HG03025 (cell line): ENCODE measurements around the gene LTA4H.

ENCODE experiments used
- ATAC-seq: cut with Tn5 transposase; IDR thresholded peaks from one replicate; pipeline ENCODE4 v1.9.1; 2021; ENCODE audit warnings: mild to moderate bottlenecking, moderate library complexity; ENCODE audit not compliant: unreplicated experiment, low FRiP score

Gene LTA4H

DNA sequence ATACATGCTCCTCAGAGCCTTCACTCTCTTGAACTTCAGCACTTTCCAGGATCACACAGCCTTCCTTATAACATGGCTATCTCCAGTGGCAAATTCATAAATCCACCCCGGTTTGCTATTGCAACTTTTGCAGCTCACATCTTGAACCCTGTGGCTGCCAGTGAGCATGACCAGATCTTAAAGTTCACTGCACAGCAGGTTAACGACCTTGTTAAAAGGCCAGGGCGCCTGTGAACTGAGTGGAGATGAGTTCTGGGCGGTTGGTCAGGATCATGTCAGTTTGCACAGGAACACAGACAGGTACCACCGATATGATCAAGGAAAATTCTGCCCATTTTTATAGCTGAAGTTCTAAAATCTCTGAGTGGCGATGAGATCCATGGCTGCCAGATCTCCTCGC is 24.7 kb upstream of the LTA4H start:
- ATAC-seq, result no peak

DNA sequence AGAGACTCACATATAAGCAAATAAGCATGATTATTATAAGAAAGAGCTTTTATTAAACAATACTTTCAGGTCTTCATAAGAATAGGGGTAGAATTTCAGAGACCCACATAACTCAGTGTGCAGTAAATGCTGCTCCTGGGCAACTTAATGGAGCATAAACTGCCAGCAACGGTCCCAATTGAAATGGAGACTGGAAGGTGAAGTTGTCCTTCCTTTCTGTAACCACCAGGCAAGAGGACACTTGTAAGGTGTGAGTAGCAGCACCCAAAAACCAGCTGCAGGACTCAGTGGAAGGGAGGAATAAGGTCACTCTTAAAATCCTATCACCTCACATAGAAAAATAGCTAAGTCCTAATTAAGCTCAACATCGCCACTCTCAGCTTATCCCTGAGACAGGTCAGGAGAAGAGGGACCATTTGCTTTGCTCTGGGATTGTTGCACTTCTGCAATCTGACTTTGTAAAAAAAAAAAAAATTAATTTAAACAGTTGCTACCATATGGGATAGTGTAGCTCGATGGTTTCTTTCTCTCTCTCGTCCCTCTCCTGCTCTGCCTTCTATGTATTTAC is 22.7 kb upstream of the LTA4H start:
- no peak for ATAC-seq

DNA sequence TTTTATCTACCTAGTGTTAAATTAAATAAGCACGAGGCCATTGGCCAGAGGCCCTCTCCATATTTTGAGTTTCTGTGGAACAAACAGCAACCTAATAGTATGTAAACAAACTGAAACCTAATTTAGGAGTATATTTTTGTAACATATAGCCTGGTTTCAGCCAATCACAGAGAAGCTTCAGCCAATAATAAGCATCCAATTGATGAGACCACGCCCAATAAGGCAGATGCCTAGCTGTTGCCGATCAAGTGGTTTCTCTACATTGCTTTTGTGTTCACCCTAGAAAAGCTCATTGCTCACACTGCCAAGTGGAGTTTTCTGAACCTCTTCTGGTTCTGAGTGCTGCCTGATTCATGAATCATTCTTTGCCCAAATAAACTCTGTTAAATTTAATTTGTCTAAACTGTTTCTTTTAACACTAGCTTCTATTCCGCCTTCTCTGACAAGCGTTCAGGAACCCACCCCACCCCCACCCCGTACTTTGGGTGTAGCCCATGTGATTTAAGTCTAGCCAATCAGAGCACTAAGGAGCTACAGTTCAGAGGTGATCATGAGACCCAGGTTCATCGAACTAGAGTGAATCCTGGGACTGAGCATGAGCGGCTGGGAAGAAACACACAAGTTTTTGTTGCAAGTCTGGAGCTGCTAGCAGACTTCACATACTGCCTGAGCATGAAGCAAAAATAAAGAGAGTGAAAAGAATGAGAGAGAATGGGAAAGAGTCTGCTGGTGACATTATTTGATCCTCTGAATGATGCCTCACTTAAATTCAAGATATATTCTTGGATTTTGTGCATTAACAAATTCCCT is 21.5 kb upstream of the LTA4H start:
- ATAC-seq, result no peak

DNA sequence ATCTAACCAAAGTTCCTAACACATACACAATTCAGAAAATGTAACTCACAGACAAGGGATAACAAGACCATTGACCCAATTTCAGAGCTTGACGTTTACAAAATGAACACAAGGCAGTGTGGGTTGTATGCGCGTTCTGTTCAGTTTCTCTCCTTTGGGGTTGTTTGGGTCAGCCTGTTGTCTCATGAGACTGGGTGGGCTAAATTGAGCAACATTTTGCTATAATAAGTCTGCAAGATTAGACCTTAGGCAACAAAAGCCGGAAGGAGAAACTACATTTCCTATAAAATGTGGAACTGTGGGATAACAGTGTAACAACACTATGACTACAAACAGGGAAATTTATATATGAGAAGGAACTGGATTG is 18.8 kb upstream of the LTA4H start:
- no peak for ATAC-seq

DNA sequence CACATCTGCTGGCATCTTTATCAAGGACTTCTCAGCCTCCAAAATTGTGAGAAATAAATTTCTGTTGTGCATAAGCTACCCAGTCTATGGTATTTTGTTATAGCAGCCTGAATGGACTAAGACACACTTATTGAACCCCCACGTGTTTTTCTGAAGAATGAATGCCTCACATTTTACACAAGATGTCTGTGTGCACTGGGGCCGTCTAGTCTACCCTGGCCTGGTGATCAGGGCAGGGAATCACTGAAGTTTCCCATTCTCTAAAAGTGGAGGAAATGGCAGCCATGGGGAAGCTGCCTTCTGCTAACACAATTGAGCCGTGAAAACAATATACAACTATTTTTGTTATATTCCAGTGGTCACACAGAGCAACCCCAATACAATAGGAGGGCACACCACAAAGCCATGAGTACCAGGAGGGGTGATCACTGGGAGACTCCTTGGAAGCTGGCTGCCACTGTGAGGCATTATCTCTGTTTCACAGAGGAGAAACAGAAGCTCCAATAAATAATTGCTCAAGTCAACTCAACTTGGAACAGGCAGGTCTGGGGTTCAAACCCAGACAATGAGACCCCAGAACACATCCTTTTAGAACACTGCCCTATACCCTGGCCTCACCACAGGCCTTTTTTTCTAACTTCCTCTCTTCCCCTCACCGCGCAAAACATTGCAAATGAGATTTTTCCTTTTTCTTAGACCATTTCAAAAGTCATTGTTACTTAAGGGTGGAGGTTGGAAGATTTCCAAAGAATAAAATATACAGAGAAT is 18.3 kb upstream of the LTA4H start:
- no peak for ATAC-seq

DNA sequence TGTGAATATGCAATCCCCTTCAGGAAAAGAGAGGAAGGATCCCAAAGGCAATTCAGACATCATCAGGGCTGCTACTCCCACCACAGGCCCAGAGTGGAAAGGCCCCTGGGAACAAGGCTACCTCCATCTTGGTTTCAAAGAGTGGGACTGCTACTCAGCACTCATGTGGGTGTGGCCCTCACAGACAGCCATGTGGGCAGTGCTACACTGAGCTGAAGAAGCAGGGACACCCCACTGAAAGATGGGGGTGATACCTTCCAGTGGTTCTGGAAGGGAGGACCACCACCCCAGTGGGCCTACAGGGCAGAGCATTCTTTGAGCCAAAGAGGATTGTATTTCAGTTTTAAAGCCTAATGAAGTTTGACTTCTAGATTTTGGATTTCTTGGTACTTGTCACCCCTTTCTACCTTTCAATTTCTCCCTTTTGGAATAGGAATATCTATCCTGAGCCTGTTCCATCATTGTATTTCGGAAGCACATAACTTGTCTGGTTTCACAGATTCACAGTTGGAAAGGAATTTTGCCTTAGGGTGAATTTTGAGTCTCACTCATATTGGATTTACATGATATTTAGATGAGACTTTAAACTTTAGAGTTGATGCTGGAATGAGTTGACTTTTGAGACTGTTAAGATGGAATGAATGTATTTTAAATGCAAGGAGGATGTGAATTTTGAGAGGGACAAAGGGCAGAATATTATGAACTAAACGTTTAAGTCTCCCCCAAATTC is 16.5 kb upstream of the LTA4H start:
- ATAC-seq, result no peak

DNA sequence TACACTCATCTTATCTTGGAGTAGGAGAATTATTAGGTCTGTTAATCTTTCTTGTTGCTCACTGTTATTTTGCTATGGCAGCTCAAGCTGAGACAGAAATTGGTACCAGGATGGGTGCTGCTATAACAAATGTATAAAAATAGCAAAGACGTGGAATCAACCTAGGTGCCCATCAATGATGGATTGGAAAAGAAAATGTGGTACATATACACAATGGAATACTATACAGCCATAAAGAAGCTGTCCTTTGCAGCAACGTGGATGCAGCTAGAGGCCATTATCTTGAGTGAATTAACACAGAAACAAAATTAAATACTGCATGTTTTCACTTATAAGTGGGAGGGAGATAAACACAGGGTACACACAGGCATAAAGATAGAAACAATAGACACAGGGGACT is 14.8 kb upstream of the LTA4H start:
- no peak for ATAC-seq

DNA sequence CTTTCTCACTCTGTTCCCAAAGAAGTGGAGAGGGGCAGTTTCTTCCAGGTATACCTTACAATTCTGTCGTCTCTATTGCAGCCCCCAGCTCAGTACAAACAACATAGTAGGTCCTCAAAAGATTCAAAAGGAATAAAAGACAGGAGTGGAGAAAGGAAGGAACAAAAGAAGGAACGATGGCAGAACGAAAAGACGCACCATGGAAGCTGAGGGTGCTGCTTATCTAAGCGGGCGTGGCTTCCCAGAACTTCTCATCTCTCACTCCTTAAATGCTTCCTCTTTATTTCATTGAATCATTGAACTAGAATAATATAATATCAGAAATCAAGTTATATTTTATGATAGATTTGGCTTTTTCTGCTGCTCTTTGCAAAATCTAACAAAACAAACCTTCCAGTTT is 13.7 kb upstream of the LTA4H start:
- ATAC-seq, result no peak

DNA sequence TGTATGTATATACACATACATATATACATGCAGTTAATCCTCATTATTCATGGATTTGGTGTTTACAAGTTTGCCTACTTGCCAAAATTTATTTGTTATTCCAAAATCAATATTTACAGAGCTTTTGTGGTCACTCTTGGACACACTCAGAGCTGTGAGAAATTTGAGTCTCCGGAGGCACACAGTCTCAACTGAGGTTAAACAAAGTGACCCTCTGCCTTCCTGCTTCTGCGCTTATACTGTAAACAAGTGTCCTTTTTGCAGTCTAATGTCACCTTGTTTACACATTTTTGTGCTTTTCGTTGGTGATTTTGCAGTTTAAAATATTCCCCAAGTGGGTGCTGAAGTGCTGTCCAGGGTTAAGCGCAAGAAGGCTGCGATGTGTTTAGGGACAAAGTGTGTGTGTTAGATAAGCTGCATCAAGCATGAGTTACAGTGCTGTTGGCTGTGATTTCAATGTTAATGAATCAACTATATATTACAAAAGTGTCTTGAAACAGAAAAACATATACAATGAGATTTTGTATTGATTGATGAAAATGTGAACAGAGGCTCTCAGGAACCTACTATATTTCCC is 13.1 kb upstream of the LTA4H start:
- no peak for ATAC-seq

DNA sequence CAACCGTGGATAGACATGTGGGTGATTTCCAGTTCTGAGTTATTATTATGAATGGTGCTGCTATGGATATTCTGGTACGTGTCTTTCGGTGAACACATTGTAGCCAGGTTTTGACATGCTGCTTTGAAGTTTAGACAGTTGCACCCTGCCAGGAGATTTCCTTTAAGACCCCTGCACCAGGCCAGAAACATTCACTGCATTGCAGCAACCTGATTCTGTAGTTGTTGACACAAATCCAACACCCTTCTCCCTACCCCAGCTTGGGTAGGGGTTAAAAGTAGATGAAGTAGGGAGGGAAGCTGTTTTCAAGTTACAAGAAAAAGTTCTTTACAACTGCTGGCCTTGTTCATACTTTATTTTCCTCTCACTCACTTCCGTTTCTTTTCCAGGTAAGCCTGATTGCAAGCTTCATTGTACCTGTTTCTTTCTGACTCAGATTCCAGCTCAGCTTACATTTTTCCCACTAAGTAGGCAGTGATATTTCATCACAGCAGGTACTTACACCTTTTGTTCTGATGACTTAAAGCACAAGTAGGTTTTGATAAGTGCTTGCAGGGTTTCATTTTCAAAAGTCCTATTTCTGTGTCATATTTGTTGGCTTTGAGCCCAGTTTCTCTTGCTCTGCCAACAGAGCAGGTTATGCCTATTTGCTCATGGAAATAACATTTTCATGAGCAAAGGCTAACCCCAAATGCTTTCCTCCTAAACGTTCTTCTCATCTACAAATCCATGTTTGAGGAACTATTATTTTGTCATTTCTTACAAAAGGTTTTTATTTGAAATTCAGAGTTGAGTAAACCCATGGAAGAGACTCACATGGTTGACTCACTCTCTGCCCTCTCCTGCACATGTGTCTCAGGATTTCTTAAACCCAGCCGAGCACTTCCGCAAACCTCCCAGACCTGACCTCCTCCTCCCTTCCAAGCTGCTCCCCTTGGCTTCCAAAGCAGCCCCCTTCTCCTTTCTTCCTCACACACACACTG is 12.1 kb upstream of the LTA4H start:
- no peak for ATAC-seq

DNA sequence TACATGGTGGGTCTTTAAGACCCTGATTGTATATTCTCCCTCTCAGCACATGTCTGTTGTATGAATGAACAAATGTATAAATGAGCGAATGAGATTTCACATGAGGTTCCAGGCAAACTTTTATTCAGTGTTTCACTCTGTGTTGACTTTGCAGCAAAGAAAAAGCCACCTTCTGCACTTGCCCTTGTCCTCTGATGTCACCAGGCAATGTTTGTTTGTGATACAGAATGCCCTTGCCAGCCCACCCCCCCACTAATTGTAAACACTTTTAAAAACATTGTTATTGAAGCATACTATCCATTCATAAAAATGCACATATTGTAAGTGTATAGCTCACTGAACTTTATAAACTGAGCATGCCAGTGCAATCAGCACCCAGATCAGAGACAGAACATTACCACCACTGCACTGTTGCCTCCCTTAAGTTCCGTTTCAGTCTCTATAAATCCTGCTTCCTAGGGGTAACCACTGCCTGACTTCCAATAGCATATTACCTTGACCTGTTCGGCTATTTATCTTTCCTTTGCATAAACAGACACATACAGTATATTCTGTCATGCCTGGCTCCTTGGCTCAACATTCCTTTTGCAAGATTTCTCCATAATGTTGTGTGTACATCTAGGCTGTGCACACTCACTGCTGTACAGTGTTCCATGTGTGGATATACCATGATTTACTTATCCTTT is 11.3 kb upstream of the LTA4H start:
- ATAC-seq, result no peak

DNA sequence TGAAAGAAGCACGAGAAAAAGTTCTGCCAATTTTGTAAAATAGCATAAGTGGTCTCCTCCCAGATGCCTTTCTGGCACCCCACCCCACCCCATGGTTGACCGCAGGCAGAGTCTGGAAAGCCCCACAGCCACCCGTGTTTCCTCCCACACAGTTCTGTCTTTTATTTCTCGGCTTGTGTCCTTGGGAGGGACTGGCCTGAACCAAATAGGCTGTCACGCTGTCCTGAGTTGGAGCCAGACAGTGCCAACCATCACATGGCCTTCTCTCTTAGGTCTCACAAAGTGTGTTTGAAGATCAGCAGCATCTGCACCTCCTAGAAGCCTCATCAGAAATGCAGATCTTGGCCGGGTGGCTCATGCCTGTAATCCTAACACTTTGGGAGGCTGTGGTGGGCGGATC is 10.2 kb upstream of the LTA4H start:
- ATAC-seq, result no peak

DNA sequence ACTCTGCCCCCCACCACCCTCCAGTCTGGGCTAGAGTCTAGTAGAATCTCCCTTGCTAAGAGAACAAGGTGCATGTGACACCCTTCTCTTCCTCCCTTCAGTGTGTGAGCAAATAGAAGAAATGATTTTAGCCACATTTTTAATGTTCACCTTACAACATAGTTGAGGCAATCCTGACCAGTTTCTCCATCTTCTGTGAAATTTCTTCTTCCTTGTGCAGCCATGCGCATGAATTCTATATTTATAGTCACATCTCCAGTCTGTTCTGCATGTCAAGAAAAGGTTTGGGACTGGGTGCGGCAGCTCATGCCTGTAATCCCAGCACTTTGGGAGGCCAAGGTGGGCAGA is 9.5 kb upstream of the LTA4H start:
- no peak for ATAC-seq

DNA sequence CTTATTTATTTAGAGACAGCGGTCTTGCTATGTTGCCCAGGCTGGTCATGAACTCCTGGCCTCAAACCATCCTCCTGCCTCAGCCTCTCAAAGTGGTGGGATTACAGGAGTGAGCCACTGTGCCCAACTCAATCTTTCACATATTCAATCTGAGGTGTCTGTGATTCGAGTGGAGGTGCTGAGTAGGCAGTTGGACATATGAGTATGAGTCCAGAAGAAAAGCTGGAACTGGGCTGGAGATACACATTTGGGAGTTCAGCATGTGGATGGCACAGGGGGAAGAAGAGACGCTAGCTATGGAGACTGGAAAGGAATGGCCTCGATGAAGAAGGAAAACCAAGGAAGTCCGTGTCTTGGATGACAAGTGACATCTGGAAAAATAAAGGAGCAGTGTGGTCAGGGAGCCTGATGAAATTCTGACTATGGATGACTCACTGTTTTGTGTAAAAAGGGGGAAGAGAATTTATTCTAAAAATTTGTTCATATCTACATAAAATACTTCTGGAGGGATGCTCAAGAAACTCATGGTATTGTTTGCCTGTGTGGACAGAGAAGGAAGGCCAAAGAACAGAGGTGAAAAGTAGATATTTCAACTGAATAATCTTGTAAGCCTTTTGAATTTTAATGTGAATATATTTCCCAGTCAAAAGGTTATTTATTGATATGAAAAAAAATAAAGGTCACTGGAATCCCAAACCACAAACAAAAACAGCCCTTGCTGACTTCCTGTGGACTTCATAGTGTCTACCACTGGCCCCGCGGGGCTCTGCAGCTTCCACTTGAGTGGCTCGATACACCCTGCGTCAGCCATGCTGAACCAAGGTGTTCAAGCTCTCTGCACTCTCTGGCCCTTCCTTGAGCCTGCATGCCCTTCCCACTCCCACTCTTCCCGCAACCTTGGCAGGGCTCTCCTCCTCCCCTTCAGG is 8.9 kb upstream of the LTA4H start:
- ATAC-seq, result no peak

DNA sequence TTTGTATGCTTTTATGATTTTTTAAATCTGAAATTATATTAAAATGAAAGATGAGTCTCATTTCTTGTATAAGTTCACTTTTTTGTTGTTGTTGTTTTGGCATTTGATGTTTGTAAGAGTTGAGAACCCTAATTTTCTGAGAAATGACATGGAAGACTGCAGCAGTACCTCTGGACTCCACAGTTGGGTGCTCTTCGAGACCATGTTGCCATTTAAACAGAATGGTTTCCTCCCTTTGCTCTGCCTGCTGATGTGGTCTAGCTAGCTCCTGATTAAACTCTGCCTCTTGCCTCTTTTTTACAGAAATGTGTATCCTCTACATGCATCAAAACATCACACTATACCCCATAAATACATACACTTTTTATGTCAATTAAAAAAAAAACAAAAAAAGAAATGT is 5.8 kb upstream of the LTA4H start:
- no peak for ATAC-seq

DNA sequence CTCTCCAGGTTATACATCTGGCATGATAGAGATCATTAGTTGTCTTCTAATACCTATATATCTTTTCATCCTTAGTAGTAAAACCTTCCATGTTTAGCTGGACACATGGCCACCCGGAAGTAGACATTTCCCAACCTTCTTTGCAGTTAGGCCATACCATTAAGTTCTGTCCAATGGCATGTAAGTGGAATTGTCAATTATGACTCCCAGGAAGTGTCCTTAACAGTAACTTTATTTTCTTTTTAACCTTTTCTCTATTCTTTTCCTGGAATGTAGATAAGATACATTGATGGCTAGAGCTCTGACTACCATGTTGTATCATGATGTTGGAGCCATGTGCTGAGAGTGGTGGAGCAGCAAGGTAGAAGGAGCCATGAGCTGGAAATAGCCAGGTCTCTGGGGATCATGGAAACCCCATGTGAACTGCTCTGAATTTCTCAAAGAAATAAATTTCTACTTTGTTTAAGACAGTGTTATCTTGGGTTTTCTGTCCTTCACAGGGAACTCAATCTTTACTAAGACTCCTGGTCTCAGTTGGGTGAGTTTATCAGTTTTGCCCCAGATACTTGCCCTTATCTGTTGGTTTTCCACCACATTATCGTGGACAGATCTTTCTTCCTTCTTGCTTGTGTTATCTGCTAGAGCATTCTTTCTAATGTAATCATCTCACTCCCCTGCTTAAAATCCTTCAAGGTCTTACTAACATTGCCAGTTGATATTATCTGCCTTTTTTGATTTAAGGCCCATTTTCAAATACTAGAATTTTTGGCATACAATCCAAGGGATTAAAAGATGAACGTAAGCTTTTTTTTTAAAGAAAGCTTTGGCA is 5.1 kb upstream of the LTA4H start:
- no peak for ATAC-seq

DNA sequence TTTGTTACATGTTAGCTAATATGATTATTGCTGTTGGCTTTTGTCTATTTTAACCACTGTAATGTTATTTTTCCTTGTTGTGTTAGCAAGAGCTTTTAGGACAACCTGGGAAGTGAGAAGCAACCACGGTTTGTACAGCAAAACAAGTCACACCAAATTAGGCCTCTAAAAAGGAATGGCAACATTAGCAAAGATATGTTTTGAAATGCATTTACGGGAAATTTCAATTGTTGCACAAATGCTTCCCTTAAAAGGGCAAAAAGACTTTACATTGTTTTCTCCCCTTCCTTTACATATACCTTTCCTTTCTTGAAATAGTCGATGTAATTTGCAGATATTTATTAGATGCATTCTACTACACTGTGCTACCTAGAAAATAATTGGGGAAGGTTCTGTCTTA is 4.1 kb upstream of the LTA4H start:
- ATAC-seq, result no peak
